Fibroblast of pulmonary artery (primary cell): ENCODE results near the gene MAT2B.

Experiments used
- DNase-seq: peaks from one replicate; pipeline ENCODE4 v3.0.0-alpha.2; 2010; ENCODE audit warnings: low read depth
- H3K4me3 ChIP-seq: replicated peaks from 2 replicates; pipeline ENCODE4 v1.5.1; 2011; ENCODE audit warnings: low read depth, mild to moderate bottlenecking, control low read depth, low read length, moderate library complexity
- TF ChIP-seq, protein P1 (sequence below): IDR thresholded peaks from 2 replicates; pipeline ENCODE4 v1.5.1; 2011; ENCODE audit warnings: mild to moderate bottlenecking, control low read depth, low read length, inconsistent platforms; ENCODE audit errors: missing control alignments

MAT2B gene

DNA sequence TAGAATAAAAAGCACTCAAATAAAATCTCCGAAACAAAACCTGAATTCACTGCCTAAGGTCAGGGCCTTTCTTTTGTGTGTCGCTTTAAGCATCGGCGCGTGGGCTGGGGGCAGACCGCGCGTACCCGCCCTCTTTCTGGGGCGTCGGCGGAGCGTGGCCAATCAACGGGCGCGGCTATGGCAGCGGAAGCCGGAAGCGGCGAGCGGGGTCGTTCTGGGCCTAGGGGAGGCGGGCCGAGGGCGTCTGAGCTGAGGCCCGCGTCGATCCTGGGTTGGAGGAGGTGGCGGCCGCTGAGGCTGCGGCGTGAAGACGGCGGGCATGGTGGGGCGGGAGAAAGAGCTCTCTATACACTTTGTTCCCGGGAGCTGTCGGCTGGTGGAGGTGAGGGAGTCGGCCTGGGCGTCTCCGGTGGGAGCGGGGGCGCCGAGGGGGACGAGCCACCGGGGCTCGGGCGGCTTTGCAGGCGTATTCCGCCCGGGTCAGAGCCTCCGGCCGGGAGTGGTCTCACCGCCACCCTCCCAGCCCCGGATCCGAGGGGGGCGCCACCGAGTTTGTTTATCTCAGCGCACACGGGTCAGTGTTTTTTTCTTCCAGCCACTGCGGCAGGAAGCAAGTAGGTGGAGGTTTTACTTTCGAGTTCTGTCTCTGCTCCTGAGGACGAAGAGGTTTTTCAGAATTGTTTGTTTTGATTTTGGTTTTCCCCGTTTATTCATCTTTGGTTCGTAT, at the start of gene MAT2B:
Gene MAT2B, plus strand, starts transcription at position 252 of the 727 bp plus-strand sequence. Its CDS starts 68 bp downstream, at position 320.
- DNase-seq, result peak; percentile 95
- TF ChIP-seq, protein P1, sequence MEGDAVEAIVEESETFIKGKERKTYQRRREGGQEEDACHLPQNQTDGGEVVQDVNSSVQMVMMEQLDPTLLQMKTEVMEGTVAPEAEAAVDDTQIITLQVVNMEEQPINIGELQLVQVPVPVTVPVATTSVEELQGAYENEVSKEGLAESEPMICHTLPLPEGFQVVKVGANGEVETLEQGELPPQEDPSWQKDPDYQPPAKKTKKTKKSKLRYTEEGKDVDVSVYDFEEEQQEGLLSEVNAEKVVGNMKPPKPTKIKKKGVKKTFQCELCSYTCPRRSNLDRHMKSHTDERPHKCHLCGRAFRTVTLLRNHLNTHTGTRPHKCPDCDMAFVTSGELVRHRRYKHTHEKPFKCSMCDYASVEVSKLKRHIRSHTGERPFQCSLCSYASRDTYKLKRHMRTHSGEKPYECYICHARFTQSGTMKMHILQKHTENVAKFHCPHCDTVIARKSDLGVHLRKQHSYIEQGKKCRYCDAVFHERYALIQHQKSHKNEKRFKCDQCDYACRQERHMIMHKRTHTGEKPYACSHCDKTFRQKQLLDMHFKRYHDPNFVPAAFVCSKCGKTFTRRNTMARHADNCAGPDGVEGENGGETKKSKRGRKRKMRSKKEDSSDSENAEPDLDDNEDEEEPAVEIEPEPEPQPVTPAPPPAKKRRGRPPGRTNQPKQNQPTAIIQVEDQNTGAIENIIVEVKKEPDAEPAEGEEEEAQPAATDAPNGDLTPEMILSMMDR, result peak; percentile 41
- H3K4me3 ChIP-seq, result peak within 1 kb of the TSS; percentile 84

GRCh38 chr5:163456029-163456589, 49.3 kb upstream of the MAT2B start:
- DNase-seq, result no peak
- TF ChIP-seq, protein P1, result no peak
- no peak overlapping the region for H3K4me3 ChIP-seq

GRCh38 chr5:163456840-163457239, 48.6 kb upstream of the MAT2B start:
- DNase-seq, result no peak
- TF ChIP-seq, protein P1, result no peak
- H3K4me3 ChIP-seq, result no peak overlapping the region

GRCh38 chr5:163458778-163459385, 46.5 kb upstream of the MAT2B start:
- TF ChIP-seq, protein P1, result no peak
- DNase-seq, result no peak
- H3K4me3 ChIP-seq, result peak overlapping the region; percentile 74

- TF ChIP-seq, protein P1, result no peak
- DNase-seq, result no peak
- H3K4me3 ChIP-seq, result peak overlapping the region; percentile 74
These were observed 46.0 kb upstream of the MAT2B start for GRCh38 chr5:163459462-163459818.

DNA sequence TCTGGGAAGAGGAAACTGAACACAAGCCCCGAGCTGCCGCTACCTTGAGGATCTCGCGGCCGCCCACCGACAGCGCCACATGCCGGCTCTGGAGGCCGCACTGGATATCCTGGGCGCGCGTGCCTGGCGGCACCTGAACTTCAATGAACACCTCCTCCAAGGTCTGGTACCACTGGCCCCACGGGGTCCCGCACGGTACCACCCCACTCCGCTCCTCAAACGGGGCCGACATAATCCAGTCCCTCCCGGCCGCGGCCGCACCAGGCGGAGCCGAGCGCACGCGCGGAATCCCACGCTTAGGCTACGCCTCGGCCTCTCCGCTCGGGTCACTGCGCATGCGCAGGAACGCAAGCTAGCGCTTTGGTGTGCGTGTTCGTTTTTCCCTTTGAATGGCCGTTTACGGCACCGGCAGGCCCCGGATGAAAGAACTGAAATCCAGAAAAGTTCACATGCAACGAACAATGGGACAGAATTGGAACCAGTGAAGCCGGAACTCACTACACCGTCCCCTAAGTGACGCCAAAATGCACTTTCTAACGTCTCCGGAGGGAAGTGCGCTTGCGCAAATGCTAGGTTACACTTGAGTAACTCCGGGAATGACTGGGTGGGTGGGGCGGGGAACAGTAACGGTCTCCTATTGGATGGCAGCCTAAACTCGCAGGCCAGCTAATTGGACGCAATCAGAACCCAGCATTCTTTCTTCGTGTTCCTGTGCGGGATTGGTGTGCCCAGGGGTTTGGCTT, 45.4 kb upstream of the MAT2B start, which contains the start of gene NUDCD2:
Gene NUDCD2, minus strand, starts transcription at position 284 of the 743 bp plus-strand sequence. Its CDS starts 52 bp downstream, at position 232.
- TF ChIP-seq, protein P1, result peak; percentile 18
- peak; percentile 99 for DNase-seq
- peak within 1 kb of the TSS; percentile 74 for H3K4me3 ChIP-seq
